ENCODE data around the gene DNAJC9.

Gene DNAJC9

GRCh38 chr10:73206385-73206784 is 40.7 kb downstream of the DNAJC9 start:
- no peak overlapping the region for H3K27ac ChIP-seq (replicated peaks)
- no peak for DNase-seq (ENCODE audit: low read depth in 1 of 2, low spot score in 1 of 2)
- H3K4me3 ChIP-seq (replicated peaks; ENCODE audit: insufficient read depth, low read length), result no peak overlapping the region
- no peaks in the 10 kb centered on the region for H3K27me3 ChIP-seq (ENCODE audit: insufficient read depth, poor library complexity, severe bottlenecking)
- TF ChIP-seq GABPA (IDR thresholded peaks at IDR 0.05; ENCODE audit: low read depth), result no peak
- no peak for TF ChIP-seq POLR2AphosphoS5 (IDR thresholded peaks at IDR 0.05; ENCODE audit: low read depth)
- TF ChIP-seq, protein P1, sequence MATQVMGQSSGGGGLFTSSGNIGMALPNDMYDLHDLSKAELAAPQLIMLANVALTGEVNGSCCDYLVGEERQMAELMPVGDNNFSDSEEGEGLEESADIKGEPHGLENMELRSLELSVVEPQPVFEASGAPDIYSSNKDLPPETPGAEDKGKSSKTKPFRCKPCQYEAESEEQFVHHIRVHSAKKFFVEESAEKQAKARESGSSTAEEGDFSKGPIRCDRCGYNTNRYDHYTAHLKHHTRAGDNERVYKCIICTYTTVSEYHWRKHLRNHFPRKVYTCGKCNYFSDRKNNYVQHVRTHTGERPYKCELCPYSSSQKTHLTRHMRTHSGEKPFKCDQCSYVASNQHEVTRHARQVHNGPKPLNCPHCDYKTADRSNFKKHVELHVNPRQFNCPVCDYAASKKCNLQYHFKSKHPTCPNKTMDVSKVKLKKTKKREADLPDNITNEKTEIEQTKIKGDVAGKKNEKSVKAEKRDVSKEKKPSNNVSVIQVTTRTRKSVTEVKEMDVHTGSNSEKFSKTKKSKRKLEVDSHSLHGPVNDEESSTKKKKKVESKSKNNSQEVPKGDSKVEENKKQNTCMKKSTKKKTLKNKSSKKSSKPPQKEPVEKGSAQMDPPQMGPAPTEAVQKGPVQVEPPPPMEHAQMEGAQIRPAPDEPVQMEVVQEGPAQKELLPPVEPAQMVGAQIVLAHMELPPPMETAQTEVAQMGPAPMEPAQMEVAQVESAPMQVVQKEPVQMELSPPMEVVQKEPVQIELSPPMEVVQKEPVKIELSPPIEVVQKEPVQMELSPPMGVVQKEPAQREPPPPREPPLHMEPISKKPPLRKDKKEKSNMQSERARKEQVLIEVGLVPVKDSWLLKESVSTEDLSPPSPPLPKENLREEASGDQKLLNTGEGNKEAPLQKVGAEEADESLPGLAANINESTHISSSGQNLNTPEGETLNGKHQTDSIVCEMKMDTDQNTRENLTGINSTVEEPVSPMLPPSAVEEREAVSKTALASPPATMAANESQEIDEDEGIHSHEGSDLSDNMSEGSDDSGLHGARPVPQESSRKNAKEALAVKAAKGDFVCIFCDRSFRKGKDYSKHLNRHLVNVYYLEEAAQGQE (IDR thresholded peaks at IDR 0.05; ENCODE audit: insufficient replicate concordance, low read depth), result no peak
- no peak for TF ChIP-seq SPI1 (IDR thresholded peaks at IDR 0.05; ENCODE audit: borderline replicate concordance, low read depth)

- no peak for TF ChIP-seq SPI1 (IDR thresholded peaks at IDR 0.05; ENCODE audit: borderline replicate concordance, low read depth)
- TF ChIP-seq, protein P1 (IDR thresholded peaks at IDR 0.05; ENCODE audit: insufficient replicate concordance, low read depth), result no peak
- no peak for TF ChIP-seq POLR2AphosphoS5 (IDR thresholded peaks at IDR 0.05; ENCODE audit: low read depth)
- TF ChIP-seq, protein P2, sequence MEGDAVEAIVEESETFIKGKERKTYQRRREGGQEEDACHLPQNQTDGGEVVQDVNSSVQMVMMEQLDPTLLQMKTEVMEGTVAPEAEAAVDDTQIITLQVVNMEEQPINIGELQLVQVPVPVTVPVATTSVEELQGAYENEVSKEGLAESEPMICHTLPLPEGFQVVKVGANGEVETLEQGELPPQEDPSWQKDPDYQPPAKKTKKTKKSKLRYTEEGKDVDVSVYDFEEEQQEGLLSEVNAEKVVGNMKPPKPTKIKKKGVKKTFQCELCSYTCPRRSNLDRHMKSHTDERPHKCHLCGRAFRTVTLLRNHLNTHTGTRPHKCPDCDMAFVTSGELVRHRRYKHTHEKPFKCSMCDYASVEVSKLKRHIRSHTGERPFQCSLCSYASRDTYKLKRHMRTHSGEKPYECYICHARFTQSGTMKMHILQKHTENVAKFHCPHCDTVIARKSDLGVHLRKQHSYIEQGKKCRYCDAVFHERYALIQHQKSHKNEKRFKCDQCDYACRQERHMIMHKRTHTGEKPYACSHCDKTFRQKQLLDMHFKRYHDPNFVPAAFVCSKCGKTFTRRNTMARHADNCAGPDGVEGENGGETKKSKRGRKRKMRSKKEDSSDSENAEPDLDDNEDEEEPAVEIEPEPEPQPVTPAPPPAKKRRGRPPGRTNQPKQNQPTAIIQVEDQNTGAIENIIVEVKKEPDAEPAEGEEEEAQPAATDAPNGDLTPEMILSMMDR (IDR thresholded peaks at IDR 0.05; ENCODE audit: insufficient read depth, low read length), result no peak
- no peak for TF ChIP-seq GABPA (IDR thresholded peaks at IDR 0.05; ENCODE audit: low read depth)
- DNase-seq (ENCODE audit: low read depth in 1 of 2, low spot score in 1 of 2), result no peak
- no peak overlapping the region for H3K4me3 ChIP-seq (replicated peaks; ENCODE audit: insufficient read depth, low read length)
These were observed 41.2 kb downstream of the DNAJC9 start for GRCh38 chr10:73205890-73206289.

DNA sequence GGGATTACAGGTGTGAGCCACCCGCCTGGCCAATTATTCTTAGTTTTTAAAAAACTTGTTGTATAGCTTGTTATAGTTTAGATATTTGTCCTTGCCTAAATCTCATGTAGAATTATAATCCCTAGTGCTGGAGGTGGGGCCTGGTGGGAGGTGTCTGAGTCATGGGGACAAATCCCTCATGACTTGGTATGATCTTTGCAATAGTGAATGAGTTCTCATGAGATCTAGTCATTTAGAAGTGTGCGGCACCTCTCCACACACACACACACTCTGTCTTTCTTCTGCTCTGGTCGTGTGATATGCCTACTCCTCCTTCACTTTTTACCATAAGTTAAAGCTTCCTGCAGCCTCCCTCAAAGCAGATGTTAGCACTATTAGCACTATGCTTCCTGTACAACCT is 42.0 kb downstream of the DNAJC9 start:
- Histone ChIP-seq H3K27ac (replicated peaks) (no peak overlapping the region), H3K4me3 (replicated peaks; ENCODE audit: insufficient read depth, low read length) (no peak overlapping the region), H3K27me3 (ENCODE audit: insufficient read depth, poor library complexity, severe bottlenecking) (no peaks in the 10 kb centered on the region)
- DNase-seq (ENCODE audit: low read depth in 1 of 2, low spot score in 1 of 2), result no peak
- TF ChIP-seq POLR2AphosphoS5 (IDR thresholded peaks at IDR 0.05; ENCODE audit: low read depth), result no peak
- TF ChIP-seq SPI1 (IDR thresholded peaks at IDR 0.05; ENCODE audit: borderline replicate concordance, low read depth), result no peak
- TF ChIP-seq, protein P2 (IDR thresholded peaks at IDR 0.05; ENCODE audit: insufficient read depth, low read length), result no peak
- TF ChIP-seq, protein P1 (IDR thresholded peaks at IDR 0.05; ENCODE audit: insufficient replicate concordance, low read depth), result no peak

More at GRCh38 chr10:73205890-73206289, 41.2 kb downstream of the DNAJC9 start:
- Histone ChIP-seq H3K27me3 (ENCODE audit: insufficient read depth, poor library complexity, severe bottlenecking) (no peaks in the 10 kb centered on the region), H3K27ac (replicated peaks) (no peak overlapping the region)

All from HL-60 (cell line).